ENCODE measurements around the gene RTL9.

- no peak for TF ChIP-seq SUZ12 (IDR thresholded peaks at IDR 0.05; ENCODE audit: extremely low read depth, insufficient read depth, insufficient read length)
- TF ChIP-seq YY1 (IDR thresholded peaks at IDR 0.05; ENCODE audit: insufficient read depth, insufficient read length), result no peak
Measured at GRCh38 chrX:110397904-110398303, 39.3 kb downstream of the RTL9 start.
